K562 (cell line): ENCODE measurements around the gene PFKFB2. TPM values are rescaled to one million over a fixed set of nuclear protein-coding genes. Genes with fewer than 3 reads are reported as not detected.
A peak's percentile ranks its signal among the peaks of the same experiment; 100 is the strongest.

ENCODE experiments used
- CBX3 ChIP-seq, 2 experiments: IDR thresholded peaks; 1 replicate in 1 of 2; 2 replicates in 1 of 2; pipeline ENCODE4 v1.6.1; 2012; ENCODE audit warnings: inconsistent platforms in 2 of 2, low read length in 2 of 2, borderline replicate concordance in 1 of 2, control low read depth in 1 of 2
- ETV1 ChIP-seq: fragments of 450-650 bp; conservative IDR thresholded peaks from 2 replicates; pipeline ENCODE4 v1.6.1; 2016; ENCODE audit warnings: missing genetic modification characterization, control low read depth, low read depth, missing compliant biosample characterization
- NBN ChIP-seq: fragments of 450-650 bp; IDR thresholded peaks from 2 replicates; pipeline ENCODE4 v1.6.1; 2016; ENCODE audit warnings: low read depth, mild to moderate bottlenecking
- ZZZ3 ChIP-seq: fragments of 450-650 bp; IDR thresholded peaks from 2 replicates; pipeline ENCODE4 v1.6.1; 2016; ENCODE audit warnings: antibody characterized with exemption, mild to moderate bottlenecking, moderate library complexity
- polyA plus RNA-seq, 8 experiments: library from polyadenylated mRNA; depleted of rRNA in 4 of 8; stranded (reverse) in 5 of 8; unstranded in 3 of 8; fragments of >200 nt; fragmentation: Nextera tagmentation in 2 of 8; fragmentation: Illumina TruSeq in 1 of 8; extraction: Ambion mirVana in 2 of 8; extraction: Trizol in 1 of 8; gene quantifications; 2 replicates each; pipeline versions ENCODE4 v1.2.1 to v1.2.3, GENCODE V29; 2011 to 2014; ENCODE audit warnings: inconsistent platforms in 1 of 8, missing spikeins in 1 of 8
- total RNA-seq, 7 experiments: library from RNA; depleted of rRNA in 6 of 7; stranded (reverse); fragments of >200 nt in 6 of 7; fragmentation: Illumina TruSeq in 2 of 7; extraction: Trizol in 2 of 7; gene quantifications; 2 replicates each; pipeline versions ENCODE4 v1.2.1 to v1.2.3, GENCODE V29; 2011 to 2021; ENCODE audit warnings: low replicate concordance in 1 of 7
- TF ChIP-seq, protein P1 (sequence below): fragments of 450-650 bp; IDR thresholded peaks from 2 replicates; pipeline ENCODE4 v1.6.1; 2016; ENCODE audit warnings: low read depth, mild to moderate bottlenecking, moderate library complexity
- TF ChIP-seq, protein P2 (sequence below): sonication (generic); formaldehyde crosslinking; IDR thresholded peaks from 2 replicates; pipeline ENCODE4 v1.9.0; 2022; ENCODE audit warnings: mild to moderate bottlenecking, missing genetic modification reagents
- TF ChIP-seq, protein P3 (sequence below): fragments of 200-600 bp; sonication (generic); IDR thresholded peaks from one replicate; pipeline ENCODE4 v1.6.1; 2012; ENCODE audit warnings: mild to moderate bottlenecking, low read depth, low read length, inconsistent platforms
- TF ChIP-seq, protein P4 (sequence below), 3 experiments: fragments of 200-800 bp in 1 of 3; fragments of 250-450 bp in 1 of 3; fragments of 450-650 bp in 1 of 3; sonication (Bioruptor Pico) in 1 of 3; sonication (Bioruptor generic) in 1 of 3; formaldehyde crosslinking in 1 of 3; IDR thresholded peaks; 2 replicates each; pipeline versions ENCODE4 v1.6.1 to v1.8.0; 2016 to 2022; ENCODE audit warnings: mild to moderate bottlenecking in 2 of 3, missing genetic modification characterization in 2 of 3, missing compliant biosample characterization in 1 of 3, moderate library complexity in 1 of 3

The PFKFB2 gene
- total and polyA plus RNA-seq, 9 of the 15 experiments (the other 6 are each of a cell fraction or from before 2014, with no cell fraction given): 6.9 to 26.0 (median 16.4) TPM

DNA sequence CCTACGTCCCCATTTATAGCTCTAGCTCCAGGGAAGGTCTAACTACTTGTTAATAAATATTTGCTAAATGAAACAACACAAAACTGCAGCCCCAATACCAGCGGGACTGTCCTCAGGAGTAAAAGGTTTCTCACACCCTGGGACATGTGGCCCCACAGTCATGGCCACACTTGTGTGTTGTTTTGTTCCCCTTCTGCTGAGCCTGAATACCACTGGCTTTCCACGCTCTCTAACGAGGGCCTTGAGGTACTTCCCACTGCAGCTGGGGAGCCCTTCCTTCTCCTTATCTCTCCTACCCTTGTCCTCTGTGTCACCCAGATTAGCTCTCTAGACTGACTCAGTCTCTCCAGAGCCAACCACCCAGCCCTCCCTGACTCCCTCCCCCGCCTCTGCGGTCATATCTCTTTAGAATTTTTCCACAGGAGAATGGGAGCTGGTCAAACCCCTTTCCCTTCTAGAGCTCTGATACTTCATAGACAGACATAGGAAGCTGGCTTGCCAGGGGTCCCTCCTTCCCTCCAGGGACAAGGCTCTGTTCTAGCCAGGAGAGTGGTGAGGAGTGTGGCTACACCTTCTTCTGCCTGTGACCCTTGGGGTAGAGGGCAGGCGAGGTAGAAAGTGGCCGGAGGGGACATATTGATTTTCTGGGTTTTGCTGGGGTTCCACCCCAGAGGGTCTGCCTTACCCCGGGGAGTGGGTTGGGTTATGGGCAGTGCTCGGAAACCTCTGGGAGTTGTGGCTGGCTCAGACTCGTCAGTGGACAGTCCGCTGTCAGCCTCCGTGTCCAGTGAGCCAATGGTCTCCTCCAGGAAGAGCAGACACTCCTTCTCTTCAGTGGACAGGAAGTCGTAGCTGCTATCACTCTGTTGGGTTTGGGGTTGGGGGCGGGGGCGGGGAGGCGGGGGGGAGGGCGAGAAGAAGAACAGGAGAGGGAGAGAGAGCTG lies 28.6 kb upstream of the PFKFB2 start (continued):
- TF ChIP-seq, protein P1, sequence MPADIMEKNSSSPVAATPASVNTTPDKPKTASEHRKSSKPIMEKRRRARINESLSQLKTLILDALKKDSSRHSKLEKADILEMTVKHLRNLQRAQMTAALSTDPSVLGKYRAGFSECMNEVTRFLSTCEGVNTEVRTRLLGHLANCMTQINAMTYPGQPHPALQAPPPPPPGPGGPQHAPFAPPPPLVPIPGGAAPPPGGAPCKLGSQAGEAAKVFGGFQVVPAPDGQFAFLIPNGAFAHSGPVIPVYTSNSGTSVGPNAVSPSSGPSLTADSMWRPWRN: peak; percentile 95
- peak; percentile 80 for TF ChIP-seq ETV1 (tag)
- peak; percentile 100 for TF ChIP-seq NBN
- TF ChIP-seq, protein P2, sequence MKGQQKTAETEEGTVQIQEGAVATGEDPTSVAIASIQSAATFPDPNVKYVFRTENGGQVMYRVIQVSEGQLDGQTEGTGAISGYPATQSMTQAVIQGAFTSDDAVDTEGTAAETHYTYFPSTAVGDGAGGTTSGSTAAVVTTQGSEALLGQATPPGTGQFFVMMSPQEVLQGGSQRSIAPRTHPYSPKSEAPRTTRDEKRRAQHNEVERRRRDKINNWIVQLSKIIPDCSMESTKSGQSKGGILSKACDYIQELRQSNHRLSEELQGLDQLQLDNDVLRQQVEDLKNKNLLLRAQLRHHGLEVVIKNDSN (CRISPR knock-in tag): peak; percentile 21; the same call in 1 of the 2 replicates
- peak in 1 of 2 experiments; percentile 92; a peak in 2 of 3 replicates for TF ChIP-seq CBX3 (IDR thresholded peaks at IDR 0.05; ENCODE audit: borderline replicate concordance in 1 of 2, low read length in 2 of 2)
- no peak for TF ChIP-seq ZZZ3
- TF ChIP-seq, protein P3, sequence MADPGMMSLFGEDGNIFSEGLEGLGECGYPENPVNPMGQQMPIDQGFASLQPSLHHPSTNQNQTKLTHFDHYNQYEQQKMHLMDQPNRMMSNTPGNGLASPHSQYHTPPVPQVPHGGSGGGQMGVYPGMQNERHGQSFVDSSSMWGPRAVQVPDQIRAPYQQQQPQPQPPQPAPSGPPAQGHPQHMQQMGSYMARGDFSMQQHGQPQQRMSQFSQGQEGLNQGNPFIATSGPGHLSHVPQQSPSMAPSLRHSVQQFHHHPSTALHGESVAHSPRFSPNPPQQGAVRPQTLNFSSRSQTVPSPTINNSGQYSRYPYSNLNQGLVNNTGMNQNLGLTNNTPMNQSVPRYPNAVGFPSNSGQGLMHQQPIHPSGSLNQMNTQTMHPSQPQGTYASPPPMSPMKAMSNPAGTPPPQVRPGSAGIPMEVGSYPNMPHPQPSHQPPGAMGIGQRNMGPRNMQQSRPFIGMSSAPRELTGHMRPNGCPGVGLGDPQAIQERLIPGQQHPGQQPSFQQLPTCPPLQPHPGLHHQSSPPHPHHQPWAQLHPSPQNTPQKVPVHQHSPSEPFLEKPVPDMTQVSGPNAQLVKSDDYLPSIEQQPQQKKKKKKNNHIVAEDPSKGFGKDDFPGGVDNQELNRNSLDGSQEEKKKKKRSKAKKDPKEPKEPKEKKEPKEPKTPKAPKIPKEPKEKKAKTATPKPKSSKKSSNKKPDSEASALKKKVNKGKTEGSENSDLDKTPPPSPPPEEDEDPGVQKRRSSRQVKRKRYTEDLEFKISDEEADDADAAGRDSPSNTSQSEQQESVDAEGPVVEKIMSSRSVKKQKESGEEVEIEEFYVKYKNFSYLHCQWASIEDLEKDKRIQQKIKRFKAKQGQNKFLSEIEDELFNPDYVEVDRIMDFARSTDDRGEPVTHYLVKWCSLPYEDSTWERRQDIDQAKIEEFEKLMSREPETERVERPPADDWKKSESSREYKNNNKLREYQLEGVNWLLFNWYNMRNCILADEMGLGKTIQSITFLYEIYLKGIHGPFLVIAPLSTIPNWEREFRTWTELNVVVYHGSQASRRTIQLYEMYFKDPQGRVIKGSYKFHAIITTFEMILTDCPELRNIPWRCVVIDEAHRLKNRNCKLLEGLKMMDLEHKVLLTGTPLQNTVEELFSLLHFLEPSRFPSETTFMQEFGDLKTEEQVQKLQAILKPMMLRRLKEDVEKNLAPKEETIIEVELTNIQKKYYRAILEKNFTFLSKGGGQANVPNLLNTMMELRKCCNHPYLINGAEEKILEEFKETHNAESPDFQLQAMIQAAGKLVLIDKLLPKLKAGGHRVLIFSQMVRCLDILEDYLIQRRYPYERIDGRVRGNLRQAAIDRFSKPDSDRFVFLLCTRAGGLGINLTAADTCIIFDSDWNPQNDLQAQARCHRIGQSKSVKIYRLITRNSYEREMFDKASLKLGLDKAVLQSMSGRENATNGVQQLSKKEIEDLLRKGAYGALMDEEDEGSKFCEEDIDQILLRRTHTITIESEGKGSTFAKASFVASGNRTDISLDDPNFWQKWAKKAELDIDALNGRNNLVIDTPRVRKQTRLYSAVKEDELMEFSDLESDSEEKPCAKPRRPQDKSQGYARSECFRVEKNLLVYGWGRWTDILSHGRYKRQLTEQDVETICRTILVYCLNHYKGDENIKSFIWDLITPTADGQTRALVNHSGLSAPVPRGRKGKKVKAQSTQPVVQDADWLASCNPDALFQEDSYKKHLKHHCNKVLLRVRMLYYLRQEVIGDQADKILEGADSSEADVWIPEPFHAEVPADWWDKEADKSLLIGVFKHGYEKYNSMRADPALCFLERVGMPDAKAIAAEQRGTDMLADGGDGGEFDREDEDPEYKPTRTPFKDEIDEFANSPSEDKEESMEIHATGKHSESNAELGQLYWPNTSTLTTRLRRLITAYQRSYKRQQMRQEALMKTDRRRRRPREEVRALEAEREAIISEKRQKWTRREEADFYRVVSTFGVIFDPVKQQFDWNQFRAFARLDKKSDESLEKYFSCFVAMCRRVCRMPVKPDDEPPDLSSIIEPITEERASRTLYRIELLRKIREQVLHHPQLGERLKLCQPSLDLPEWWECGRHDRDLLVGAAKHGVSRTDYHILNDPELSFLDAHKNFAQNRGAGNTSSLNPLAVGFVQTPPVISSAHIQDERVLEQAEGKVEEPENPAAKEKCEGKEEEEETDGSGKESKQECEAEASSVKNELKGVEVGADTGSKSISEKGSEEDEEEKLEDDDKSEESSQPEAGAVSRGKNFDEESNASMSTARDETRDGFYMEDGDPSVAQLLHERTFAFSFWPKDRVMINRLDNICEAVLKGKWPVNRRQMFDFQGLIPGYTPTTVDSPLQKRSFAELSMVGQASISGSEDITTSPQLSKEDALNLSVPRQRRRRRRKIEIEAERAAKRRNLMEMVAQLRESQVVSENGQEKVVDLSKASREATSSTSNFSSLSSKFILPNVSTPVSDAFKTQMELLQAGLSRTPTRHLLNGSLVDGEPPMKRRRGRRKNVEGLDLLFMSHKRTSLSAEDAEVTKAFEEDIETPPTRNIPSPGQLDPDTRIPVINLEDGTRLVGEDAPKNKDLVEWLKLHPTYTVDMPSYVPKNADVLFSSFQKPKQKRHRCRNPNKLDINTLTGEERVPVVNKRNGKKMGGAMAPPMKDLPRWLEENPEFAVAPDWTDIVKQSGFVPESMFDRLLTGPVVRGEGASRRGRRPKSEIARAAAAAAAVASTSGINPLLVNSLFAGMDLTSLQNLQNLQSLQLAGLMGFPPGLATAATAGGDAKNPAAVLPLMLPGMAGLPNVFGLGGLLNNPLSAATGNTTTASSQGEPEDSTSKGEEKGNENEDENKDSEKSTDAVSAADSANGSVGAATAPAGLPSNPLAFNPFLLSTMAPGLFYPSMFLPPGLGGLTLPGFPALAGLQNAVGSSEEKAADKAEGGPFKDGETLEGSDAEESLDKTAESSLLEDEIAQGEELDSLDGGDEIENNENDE: peak; percentile 21
- TF ChIP-seq, protein P4, sequence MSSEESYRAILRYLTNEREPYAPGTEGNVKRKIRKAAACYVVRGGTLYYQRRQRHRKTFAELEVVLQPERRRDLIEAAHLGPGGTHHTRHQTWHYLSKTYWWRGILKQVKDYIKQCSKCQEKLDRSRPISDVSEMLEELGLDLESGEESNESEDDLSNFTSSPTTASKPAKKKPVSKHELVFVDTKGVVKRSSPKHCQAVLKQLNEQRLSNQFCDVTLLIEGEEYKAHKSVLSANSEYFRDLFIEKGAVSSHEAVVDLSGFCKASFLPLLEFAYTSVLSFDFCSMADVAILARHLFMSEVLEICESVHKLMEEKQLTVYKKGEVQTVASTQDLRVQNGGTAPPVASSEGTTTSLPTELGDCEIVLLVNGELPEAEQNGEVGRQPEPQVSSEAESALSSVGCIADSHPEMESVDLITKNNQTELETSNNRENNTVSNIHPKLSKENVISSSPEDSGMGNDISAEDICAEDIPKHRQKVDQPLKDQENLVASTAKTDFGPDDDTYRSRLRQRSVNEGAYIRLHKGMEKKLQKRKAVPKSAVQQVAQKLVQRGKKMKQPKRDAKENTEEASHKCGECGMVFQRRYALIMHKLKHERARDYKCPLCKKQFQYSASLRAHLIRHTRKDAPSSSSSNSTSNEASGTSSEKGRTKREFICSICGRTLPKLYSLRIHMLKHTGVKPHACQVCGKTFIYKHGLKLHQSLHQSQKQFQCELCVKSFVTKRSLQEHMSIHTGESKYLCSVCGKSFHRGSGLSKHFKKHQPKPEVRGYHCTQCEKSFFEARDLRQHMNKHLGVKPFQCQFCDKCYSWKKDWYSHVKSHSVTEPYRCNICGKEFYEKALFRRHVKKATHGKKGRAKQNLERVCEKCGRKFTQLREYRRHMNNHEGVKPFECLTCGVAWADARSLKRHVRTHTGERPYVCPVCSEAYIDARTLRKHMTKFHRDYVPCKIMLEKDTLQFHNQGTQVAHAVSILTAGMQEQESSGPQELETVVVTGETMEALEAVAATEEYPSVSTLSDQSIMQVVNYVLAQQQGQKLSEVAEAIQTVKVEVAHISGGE (CRISPR knock-in tag; IDR thresholded peaks at IDR 0.05): peak in 2 of 3 experiments; percentile 35 to 93; a peak in 3 of 6 replicates
